ENCODE data around the gene ARHGAP31.
"Not testable (repeated sequence)": the region's sequence is repeated elsewhere in the genome, so short reads cannot be mapped to it uniquely, and the experiment has no call there.

ARHGAP31 gene

GRCh38 chr3:119293105-119293870 lies 895 bp upstream of the ARHGAP31 start:
- DNase-seq (ENCODE audit: insufficient read length, low spot score) (peak; percentile 41), FAIRE-seq (no peak)

GRCh38 chr3:119294696-119295671 lies 801 bp downstream of the ARHGAP31 start:
- DNase-seq (ENCODE audit: insufficient read length, low spot score) (peak; percentile 32), FAIRE-seq (no peak)

- DNase-seq (ENCODE audit: insufficient read length, low spot score) = no peak
- no peak for FAIRE-seq
Measured at GRCh38 chr3:119295816-119296726, 1.9 kb downstream of the ARHGAP31 start.

GRCh38 chr3:119296727-119297122 lies 2.5 kb downstream of the ARHGAP31 start:
- FAIRE-seq = no peak
- no peak for DNase-seq (ENCODE audit: insufficient read length, low spot score)

- DNase-seq (ENCODE audit: insufficient read length, low spot score) (no peak), FAIRE-seq (no peak)
Measured at GRCh38 chr3:119297169-119297568, 3.0 kb downstream of the ARHGAP31 start.

GRCh38 chr3:119298565-119298941 lies 4.4 kb downstream of the ARHGAP31 start:
- FAIRE-seq (no peak), DNase-seq (ENCODE audit: insufficient read length, low spot score) (no peak)

GRCh38 chr3:119300991-119301391 lies 6.8 kb downstream of the ARHGAP31 start:
- DNase-seq (ENCODE audit: insufficient read length, low spot score) (no peak), FAIRE-seq (no peak)

- DNase-seq (ENCODE audit: insufficient read length, low spot score) = no peak
- FAIRE-seq = no peak
Measured at GRCh38 chr3:119301662-119302061, 7.5 kb downstream of the ARHGAP31 start.

- no peak for FAIRE-seq
- no peak for DNase-seq (ENCODE audit: insufficient read length, low spot score)
Measured at GRCh38 chr3:119302697-119303551, 8.7 kb downstream of the ARHGAP31 start.

- no peak for FAIRE-seq
- DNase-seq (ENCODE audit: insufficient read length, low spot score) = peak; percentile 60
Measured at GRCh38 chr3:119304201-119304713, 10.1 kb downstream of the ARHGAP31 start.

GRCh38 chr3:119305286-119305685 lies 11.1 kb downstream of the ARHGAP31 start:
- no peak for DNase-seq (ENCODE audit: insufficient read length, low spot score)
- no peak for FAIRE-seq

GRCh38 chr3:119306378-119306777 lies 12.2 kb downstream of the ARHGAP31 start:
- not testable (repeated sequence) for FAIRE-seq; DNase-seq (ENCODE audit: insufficient read length, low spot score)

- FAIRE-seq = no peak
- no peak for DNase-seq (ENCODE audit: insufficient read length, low spot score)
Measured at GRCh38 chr3:119308355-119308754, 14.2 kb downstream of the ARHGAP31 start.

- FAIRE-seq (no peak), DNase-seq (ENCODE audit: insufficient read length, low spot score) (no peak)
Measured at GRCh38 chr3:119309591-119309990, 15.4 kb downstream of the ARHGAP31 start.

- no peak for FAIRE-seq
- DNase-seq (ENCODE audit: insufficient read length, low spot score) = peak; percentile 53
Measured at GRCh38 chr3:119310071-119310470, 15.9 kb downstream of the ARHGAP31 start.

GRCh38 chr3:119311081-119311925 lies 17.1 kb downstream of the ARHGAP31 start:
- FAIRE-seq (no peak), DNase-seq (ENCODE audit: insufficient read length, low spot score) (peak; percentile 68)

- FAIRE-seq (no peak), DNase-seq (ENCODE audit: insufficient read length, low spot score) (no peak)
Measured at GRCh38 chr3:119313461-119313860, 19.3 kb downstream of the ARHGAP31 start.

- FAIRE-seq (no peak), DNase-seq (ENCODE audit: insufficient read length, low spot score) (no peak)
Measured at GRCh38 chr3:119314821-119315220, 20.6 kb downstream of the ARHGAP31 start.
